GM23338 (cell line): Measurements from ENCODE around the gene C17orf50. TPM values are rescaled to one million over a fixed set of nuclear protein-coding genes. Genes with fewer than 3 reads are reported as not detected.
A peak's percentile ranks its signal among the peaks of the same experiment; 100 is the strongest.

Experiments
- ATAC-seq: fragments of 200-7000 bp; cut with Tn5 transposase; 3 replicates; pipeline ENCODE4 v1.9.1; 2020
- DNase-seq: peaks from one replicate; pipeline ENCODE4 v3.0.0-alpha.2; 2015; ENCODE audit warnings: low spot score
- H2AFZ ChIP-seq: fragments of 200-600 bp; sonication (generic); 2 replicates; pipeline ENCODE4 v1.8.0; 2016; ENCODE audit warnings: antibody characterized with exemption, mild to moderate bottlenecking, moderate library complexity
- H3F3A ChIP-seq: fragments of 200-600 bp; sonication (generic); replicated peaks from 2 replicates; pipeline ENCODE4 v1.8.0; 2017; ENCODE audit warnings: antibody characterized with exemption, mixed run types, low read depth
- H3K27ac ChIP-seq: fragments of 200-600 bp; sonication (generic); 2 replicates; pipeline ENCODE4 v1.6.1; 2016; ENCODE audit warnings: low read depth
- H3K27me3 ChIP-seq: fragments of 200-600 bp; sonication (generic); 2 replicates; pipeline ENCODE4 v1.8.0; 2016; ENCODE audit warnings: mild to moderate bottlenecking, mixed run types, moderate library complexity; ENCODE audit not compliant: insufficient read depth
- H3K36me3 ChIP-seq: fragments of 200-600 bp; sonication (generic); 2 replicates; pipeline ENCODE4 v1.8.0; 2016; ENCODE audit warnings: mild to moderate bottlenecking; ENCODE audit not compliant: insufficient read depth
- H3K4me1 ChIP-seq: fragments of 200-600 bp; sonication (generic); 2 replicates; pipeline ENCODE4 v1.8.0; 2016; ENCODE audit warnings: mild to moderate bottlenecking, moderate library complexity; ENCODE audit not compliant: insufficient read depth
- H3K4me2 ChIP-seq: fragments of 200-600 bp; sonication (generic); 2 replicates; pipeline ENCODE4 v1.7.1; 2017; ENCODE audit warnings: mixed run types
- H3K4me3 ChIP-seq: fragments of 200-600 bp; sonication (generic); 2 replicates; pipeline ENCODE4 v1.6.1; 2016; ENCODE audit warnings: mixed run types
- H3K79me2 ChIP-seq: fragments of 200-600 bp; sonication (generic); replicated peaks from 2 replicates; pipeline ENCODE4 v1.8.0; 2017; ENCODE audit warnings: mild to moderate bottlenecking; ENCODE audit not compliant: insufficient read depth
- H3K9me2 ChIP-seq: fragments of 200-600 bp; sonication (generic); 2 replicates; pipeline ENCODE4 v1.8.0; 2017; ENCODE audit not compliant: insufficient read depth
- H4K20me1 ChIP-seq: fragments of 200-600 bp; sonication (generic); replicated peaks from 2 replicates; pipeline ENCODE4 v1.8.0; 2017; ENCODE audit warnings: mild to moderate bottlenecking; ENCODE audit not compliant: insufficient read depth
- H3K27ac Mint-ChIP-seq: 2 replicates; pipeline ENCODE4 v1.8.0; 2020; ENCODE audit warnings: inconsistent platforms, mild to moderate bottlenecking, moderate library complexity, mixed read lengths
- H3K27me3 Mint-ChIP-seq: 3 replicates; pipeline ENCODE4 v1.8.0; 2022; ENCODE audit warnings: low read depth, mild to moderate bottlenecking, moderate library complexity, mixed read lengths, inconsistent platforms; ENCODE audit not compliant: insufficient read depth, poor library complexity
- H3K36me3 Mint-ChIP-seq: 3 replicates; pipeline ENCODE4 v1.8.0; 2021; ENCODE audit warnings: low read depth, mild to moderate bottlenecking, inconsistent platforms, moderate library complexity, mixed read lengths
- H3K4me1 Mint-ChIP-seq: 3 replicates; pipeline ENCODE4 v1.8.0; 2020; ENCODE audit warnings: mild to moderate bottlenecking, inconsistent platforms, mixed read lengths
- H3K4me3 Mint-ChIP-seq: 3 replicates; pipeline ENCODE4 v1.8.0; 2021; ENCODE audit warnings: moderate library complexity, mild to moderate bottlenecking, inconsistent platforms, mixed read lengths
- H3K9me3 Mint-ChIP-seq: 3 replicates; pipeline ENCODE4 v1.8.0; 2020; ENCODE audit warnings: moderate library complexity, mild to moderate bottlenecking, inconsistent platforms, mixed read lengths
- CREB1 ChIP-seq: fragments of 250-450 bp; sonication (Bioruptor Pico); IDR thresholded peaks from 2 replicates; pipeline ENCODE4 v1.5.0; 2020; ENCODE audit warnings: low read depth, mild to moderate bottlenecking, moderate library complexity
- EZH2 ChIP-seq: fragments of 200-600 bp; sonication (generic); IDR thresholded peaks from one replicate; pipeline ENCODE4 v1.8.0; 2017; ENCODE audit warnings: antibody characterized with exemption, mild to moderate bottlenecking, low read depth; ENCODE audit not compliant: unreplicated experiment
- JUNB ChIP-seq: IDR thresholded peaks from one replicate; pipeline ENCODE4 v1.6.1; 2016; ENCODE audit warnings: antibody characterized with exemption; ENCODE audit not compliant: unreplicated experiment
- NANOG ChIP-seq: IDR thresholded peaks from 2 replicates; pipeline ENCODE4 v1.6.1; 2016; ENCODE audit warnings: antibody characterized with exemption, borderline replicate concordance
- POLR2AphosphoS5 ChIP-seq: IDR thresholded peaks from 2 replicates; pipeline ENCODE4 v1.6.1; 2016; ENCODE audit warnings: antibody characterized with exemption, low read depth
- REST ChIP-seq: IDR thresholded peaks from one replicate; pipeline ENCODE4 v1.6.1; 2018; ENCODE audit warnings: antibody characterized with exemption; ENCODE audit not compliant: unreplicated experiment
- STAT1 ChIP-seq: IDR thresholded peaks from one replicate; pipeline ENCODE4 v1.6.1; 2016; ENCODE audit warnings: antibody characterized with exemption; ENCODE audit not compliant: unreplicated experiment
- ZNF114 ChIP-seq: fragments of 250-450 bp; sonication (Bioruptor Pico); IDR thresholded peaks from 2 replicates; pipeline ENCODE4 v1.5.0; 2020; ENCODE audit warnings: mild to moderate bottlenecking, moderate library complexity
- ZNF331 ChIP-seq: fragments of 250-450 bp; sonication (Bioruptor Pico); IDR thresholded peaks from 2 replicates; pipeline ENCODE4 v1.5.0; 2020; ENCODE audit warnings: low read depth, mild to moderate bottlenecking, moderate library complexity
- polyA plus RNA-seq: library from polyadenylated mRNA; unstranded; fragments of >200 nt; fragmentation: Nextera tagmentation; extraction: Ambion mirVana; gene quantifications from 2 replicates; pipeline ENCODE4 v1.2.1, GENCODE V29; 2016
- total RNA-seq: library from RNA; depleted of rRNA; stranded (reverse); fragments of >200 nt; shearing (Covaris generic); gene quantifications from 2 replicates; pipeline ENCODE4 v1.2.3, GENCODE V29; 2014

C17orf50 gene
- total and polyA plus RNA-seq, 2 experiments from 2014 or later, result 0.74 to 1.6 TPM

GRCh38 chr17:35725058-35725457 lies 35.6 kb upstream of the C17orf50 start (continued):
- no peak for TF ChIP-seq REST
- no peak for TF ChIP-seq ZNF114
- TF ChIP-seq POLR2AphosphoS5, result no peak
- TF ChIP-seq NANOG, result no peak
- no peak for TF ChIP-seq STAT1
- TF ChIP-seq ZNF331 (CRISPR knock-in tag), result no peak

GRCh38 chr17:35725802-35726126 lies 34.9 kb upstream of the C17orf50 start:
- no peaks in the 10 kb centered on the region for H3K9me3 Mint-ChIP-seq
- peaks cover 21% of the 10 kb centered on the region for H3K36me3 Mint-ChIP-seq
- no peak overlapping the region for H2AFZ ChIP-seq
- H3K4me2 ChIP-seq, result no peak overlapping the region
- no peak for TF ChIP-seq JUNB
- no peak for TF ChIP-seq EZH2
- no peak overlapping the region; the same call in 1 of the 2 replicates for H3K27ac Mint-ChIP-seq
- H3K4me3 Mint-ChIP-seq, result no peak overlapping the region
- H4K20me1 ChIP-seq, result peaks cover 5% of the 10 kb centered on the region
- no peak overlapping the region for H3K4me3 ChIP-seq
- no peaks in the 10 kb centered on the region for H3K9me2 ChIP-seq
- H3K79me2 ChIP-seq, result no peaks in the 10 kb centered on the region
- peaks cover 2% of the 10 kb centered on the region for H3K27me3 Mint-ChIP-seq
- no peak overlapping the region for H3K27ac ChIP-seq
- peaks cover 16% of the 10 kb centered on the region for H3K36me3 ChIP-seq
- H3K4me1 ChIP-seq, result peaks cover 21% of the 10 kb centered on the region
- DNase-seq, result no peak
- H3K4me1 Mint-ChIP-seq, result peaks cover 32% of the 10 kb centered on the region
- ATAC-seq, result no peak
- peaks cover 4% of the 10 kb centered on the region; the same call in 1 of the 2 replicates for H3K27me3 ChIP-seq
- 0 out of 2 replicates have a peak, but pooled peaks cover 3% of the 10 kb centered on the region for H3F3A ChIP-seq

- Histone ChIP-seq H3K36me3 (peaks cover 16% of the 10 kb centered on the region), H3K4me3 (no peak overlapping the region), H4K20me1 (peaks cover 5% of the 10 kb centered on the region), H3K27ac (no peak overlapping the region), H2AFZ (no peak overlapping the region), H3K4me1 (peaks cover 27% of the 10 kb centered on the region), H3F3A (0 out of 2 replicates have a peak, but pooled peaks cover 3% of the 10 kb centered on the region), H3K9me2 (no peaks in the 10 kb centered on the region), H3K4me2 (no peak overlapping the region), H3K79me2 (no peaks in the 10 kb centered on the region), H3K27me3 (peaks cover 5% of the 10 kb centered on the region; the same call in 1 of the 2 replicates)
- peak; percentile 17 for ATAC-seq
- DNase-seq, result peak; percentile 44
- no peak for TF ChIP-seq POLR2AphosphoS5
- TF ChIP-seq CREB1 (CRISPR knock-in tag), result no peak
- no peak for TF ChIP-seq JUNB
- no peak for TF ChIP-seq ZNF331 (CRISPR knock-in tag)
- Mint-ChIP-seq H3K36me3 (peaks cover 21% of the 10 kb centered on the region), H3K27me3 (peaks cover 6% of the 10 kb centered on the region), H3K4me1 (peaks cover 37% of the 10 kb centered on the region), H3K9me3 (no peaks in the 10 kb centered on the region), H3K27ac (no peak overlapping the region; the same call in 1 of the 2 replicates), H3K4me3 (no peak overlapping the region)
These were observed 34.3 kb upstream of the C17orf50 start for GRCh38 chr17:35726127-35726952.
